Kasumi-1 (cell line): ENCODE results near the gene DRC7.

Experiments
- DNase-seq, 2 experiments: peaks; one replicate each; lab custom pipeline; 2025; lab: John Stamatoyannopoulos, UW

DRC7 gene

GRCh38 chr16:57751539-57752202 is 57.1 kb downstream of the DRC7 start:
- no peak for DNase-seq

DNA sequence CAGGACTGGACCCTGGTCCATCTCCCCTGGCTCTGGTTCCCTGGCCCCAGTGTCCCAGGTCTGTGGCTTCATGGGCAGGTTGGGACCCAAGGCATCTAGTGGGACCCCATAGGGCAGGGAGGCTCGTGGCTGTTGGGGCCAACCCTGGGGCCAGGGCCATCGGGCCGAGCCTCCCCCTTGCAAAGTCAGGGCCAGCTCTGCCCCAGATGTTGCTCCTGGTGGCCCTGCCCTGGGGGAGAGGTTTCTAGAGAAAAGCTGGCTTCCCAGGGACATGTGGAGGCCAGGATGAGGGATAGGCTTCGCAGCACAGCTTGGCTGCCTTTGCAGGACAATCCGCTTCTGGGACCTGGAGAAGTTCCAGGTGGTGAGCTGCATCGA is 57.6 kb downstream of the DRC7 start:
- no peak for DNase-seq

GRCh38 chr16:57752581-57753447 is 58.2 kb downstream of the DRC7 start:
- DNase-seq, result no peak

GRCh38 chr16:57753448-57754353 is 59.1 kb downstream of the DRC7 start:
- no peak for DNase-seq

DNA sequence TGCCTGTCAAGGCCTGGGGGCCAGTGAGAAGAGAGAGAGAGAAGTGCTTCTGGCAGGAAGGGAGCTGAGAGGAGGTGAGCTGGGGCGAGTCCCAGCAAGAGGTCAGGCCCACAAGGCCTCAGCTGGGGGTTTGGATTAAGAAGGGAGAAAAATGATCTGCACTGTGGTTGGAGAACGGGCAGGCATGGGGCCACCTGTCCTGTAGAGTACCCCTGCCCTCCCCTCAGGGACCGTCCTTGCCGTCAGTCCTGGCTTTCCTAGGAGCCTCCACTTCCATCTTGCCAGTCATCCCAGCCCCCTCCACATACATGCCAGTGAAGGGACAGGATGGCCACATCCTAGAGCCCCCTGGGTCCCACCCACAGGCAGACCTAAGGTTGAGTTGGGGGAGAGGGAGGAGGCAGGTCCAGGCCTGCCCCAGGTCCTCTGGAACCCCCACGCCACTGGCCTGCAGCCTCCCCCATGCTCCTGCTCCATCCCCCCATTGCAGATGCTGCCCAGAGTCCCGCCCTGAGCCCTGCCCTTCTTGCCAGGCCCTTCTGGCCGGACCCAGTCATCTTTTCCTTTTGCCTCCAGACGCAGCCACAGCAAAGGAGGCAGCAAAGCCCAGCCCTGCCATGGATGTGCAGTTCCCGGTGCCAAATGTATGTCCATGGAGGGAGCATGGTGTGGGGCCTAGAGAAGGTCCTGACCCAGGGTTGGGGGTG is 59.9 kb downstream of the DRC7 start:
- DNase-seq, result no peak

GRCh38 chr16:57755061-57755684 is 60.6 kb downstream of the DRC7 start:
- DNase-seq, result no peak

- no peak for DNase-seq
Observed at GRCh38 chr16:57755726-57756423, 61.3 kb downstream of the DRC7 start.

DNA sequence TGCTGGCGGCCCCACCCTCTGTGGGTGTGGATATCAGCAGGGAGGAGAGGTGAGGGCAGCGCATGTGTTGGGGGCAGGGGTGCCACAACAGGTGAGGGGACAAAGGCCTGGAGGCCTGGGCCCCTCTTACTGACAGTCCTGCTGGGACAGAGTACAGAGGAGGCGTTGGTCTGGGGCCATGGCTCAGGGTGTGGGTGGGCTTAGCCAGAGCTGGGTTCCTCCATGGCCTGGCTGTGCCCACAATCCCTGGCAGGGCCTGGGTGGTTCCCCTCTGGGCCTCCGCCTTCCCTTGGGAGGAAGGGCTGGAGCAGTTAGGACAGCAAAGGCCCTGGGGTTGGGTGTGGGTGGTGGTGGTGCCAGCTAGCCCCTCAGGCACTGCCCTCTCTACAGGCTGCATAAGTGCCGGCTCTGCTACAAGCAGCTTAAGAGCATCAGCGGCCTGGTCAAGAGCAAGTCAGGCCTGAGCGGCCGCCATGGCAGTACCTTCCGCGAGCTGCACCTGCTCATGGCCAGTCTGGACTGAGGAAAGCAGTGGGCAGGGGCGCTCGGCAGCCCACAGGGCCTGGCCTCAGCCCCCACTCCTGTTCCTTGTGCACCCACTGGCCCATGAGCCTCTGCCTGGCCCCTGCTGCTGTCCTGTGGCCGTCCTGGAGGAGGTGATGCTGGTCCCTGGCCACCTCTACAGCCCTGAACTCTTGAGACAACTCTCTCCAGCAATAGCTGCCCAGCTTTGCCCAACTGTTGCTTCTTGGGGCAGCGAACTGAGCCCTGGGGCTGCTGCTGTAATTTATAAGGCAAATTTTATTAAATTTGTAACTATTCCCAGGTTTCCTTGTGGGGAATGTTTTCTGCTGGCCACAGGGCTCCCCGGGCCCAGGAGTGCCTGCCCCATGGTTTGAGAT is 62.1 kb downstream of the DRC7 start:
- DNase-seq, result no peak

GRCh38 chr16:57757326-57757786 is 62.8 kb downstream of the DRC7 start:
- peak; percentile 52 to 64 for DNase-seq

- DNase-seq, result no peak
Observed at GRCh38 chr16:57757883-57758282, 63.3 kb downstream of the DRC7 start.

GRCh38 chr16:57758331-57759117 is 63.9 kb downstream of the DRC7 start:
- DNase-seq, result no peak

GRCh38 chr16:57759131-57759530 is 64.5 kb downstream of the DRC7 start:
- no peak for DNase-seq

DNA sequence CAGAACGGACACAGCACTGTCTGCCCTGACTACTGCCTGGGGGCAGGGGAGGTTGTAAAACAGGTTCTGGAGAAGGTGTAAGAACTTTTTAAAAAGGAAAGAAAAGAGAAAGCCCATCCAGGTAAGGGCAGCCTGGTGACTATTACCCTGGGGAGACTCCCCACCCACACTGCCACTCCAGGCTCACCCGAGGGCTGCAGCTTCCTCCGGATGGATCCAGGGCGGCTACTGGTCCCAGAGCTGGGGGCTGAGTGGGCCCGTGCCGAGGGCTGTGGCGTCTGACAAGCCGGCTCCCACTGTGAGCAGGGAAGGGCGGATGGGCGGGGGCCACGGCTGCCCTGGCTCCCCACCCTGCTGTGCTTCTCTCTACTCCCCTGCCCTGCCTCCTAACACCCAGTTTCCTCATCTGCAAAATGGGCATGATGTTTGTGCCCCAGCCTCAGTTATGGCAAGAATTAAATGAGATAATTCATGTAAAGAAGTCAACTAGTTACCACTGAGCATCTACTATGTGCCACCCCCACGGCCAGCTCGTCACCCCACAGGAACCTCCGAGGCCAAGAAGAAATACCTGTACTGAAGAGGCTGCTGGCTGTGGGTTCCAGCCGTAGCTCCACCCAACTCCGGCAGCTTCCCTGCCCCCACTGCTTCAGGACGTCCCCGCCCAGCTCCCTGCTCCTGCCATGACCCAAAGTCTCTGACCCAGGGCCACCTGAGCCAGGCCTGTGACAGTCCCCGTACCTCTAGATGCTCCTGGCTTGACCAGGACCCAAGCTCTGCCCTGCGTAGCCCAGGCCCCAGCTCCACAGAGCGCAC is 65.1 kb downstream of the DRC7 start:
- DNase-seq, result no peak

- DNase-seq, result no peak
Observed at GRCh38 chr16:57760357-57761160, 66.0 kb downstream of the DRC7 start.

DNA sequence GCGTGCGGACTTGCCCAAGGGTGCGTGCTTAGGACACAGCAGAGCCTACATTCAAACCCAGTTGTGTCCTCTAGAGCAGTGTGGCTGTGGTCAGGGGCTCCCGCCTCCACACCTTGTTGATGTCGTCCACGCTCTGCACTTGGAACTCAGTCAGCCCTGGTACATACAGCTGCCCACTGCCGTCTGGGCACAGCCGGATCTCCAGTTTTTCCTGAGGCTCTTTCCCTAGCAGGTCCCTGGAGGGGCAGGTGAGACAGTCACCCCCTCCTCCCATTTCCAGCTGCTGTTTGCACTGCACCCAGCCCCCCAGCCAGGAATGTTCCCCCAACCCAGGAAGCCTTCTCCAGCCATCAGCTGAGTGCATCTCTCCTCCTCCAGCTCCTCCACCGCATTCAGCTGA is 66.7 kb downstream of the DRC7 start:
- no peak for DNase-seq

DNA sequence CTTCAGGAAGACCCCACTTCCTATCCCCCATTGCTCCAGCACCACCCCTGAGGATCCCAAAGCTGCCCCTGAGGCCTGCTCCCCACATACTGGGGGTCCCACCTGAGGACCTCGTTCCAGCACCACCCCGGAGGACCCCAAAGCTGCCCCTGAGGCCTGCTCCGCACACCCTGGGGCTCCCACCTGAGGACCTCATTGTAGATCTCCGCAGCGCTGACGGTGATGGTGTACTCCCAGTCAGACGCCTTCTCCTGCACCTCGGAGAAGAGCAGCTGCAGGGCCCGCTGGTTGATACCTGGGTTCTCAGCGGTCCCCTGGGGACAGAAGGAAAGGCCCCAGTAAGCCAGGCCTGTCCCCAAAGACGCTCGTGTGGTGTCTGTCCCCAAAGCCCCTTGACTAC is 67.4 kb downstream of the DRC7 start:
- DNase-seq, result no peak
